Limb (tissue), 2 donors: Measurements from ENCODE around the gene RNF121.
A peak's percentile ranks its signal among the peaks of the same experiment; 100 is the strongest.

Experiments
- DNase-seq, 2 donors: peaks; one replicate each; pipeline ENCODE4 v3.0.0-alpha.2; 2016; ENCODE audit errors: extremely low spot score in 2 of 2

Gene RNF121

DNA sequence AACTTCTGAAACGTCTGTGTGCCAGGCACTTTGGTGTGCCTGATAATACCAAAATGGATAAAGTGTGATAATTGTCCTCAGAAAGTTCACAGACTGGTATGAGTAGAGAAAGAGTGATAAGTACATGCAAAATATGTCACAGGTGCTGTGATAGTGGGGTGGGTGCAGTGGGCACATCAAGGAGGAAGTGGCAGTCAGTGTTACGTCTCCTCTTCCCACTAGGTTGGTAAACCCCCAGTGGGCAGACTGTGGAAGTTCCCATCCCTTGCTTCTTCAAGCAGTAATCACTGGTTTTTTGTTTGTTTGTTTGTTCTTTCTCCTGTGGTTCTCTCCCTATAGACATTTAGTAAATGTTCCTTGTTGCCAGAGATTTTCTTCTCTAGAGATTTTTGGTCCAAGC lies 5.4 kb downstream of the RNF121 start:
- no peak for DNase-seq

DNA sequence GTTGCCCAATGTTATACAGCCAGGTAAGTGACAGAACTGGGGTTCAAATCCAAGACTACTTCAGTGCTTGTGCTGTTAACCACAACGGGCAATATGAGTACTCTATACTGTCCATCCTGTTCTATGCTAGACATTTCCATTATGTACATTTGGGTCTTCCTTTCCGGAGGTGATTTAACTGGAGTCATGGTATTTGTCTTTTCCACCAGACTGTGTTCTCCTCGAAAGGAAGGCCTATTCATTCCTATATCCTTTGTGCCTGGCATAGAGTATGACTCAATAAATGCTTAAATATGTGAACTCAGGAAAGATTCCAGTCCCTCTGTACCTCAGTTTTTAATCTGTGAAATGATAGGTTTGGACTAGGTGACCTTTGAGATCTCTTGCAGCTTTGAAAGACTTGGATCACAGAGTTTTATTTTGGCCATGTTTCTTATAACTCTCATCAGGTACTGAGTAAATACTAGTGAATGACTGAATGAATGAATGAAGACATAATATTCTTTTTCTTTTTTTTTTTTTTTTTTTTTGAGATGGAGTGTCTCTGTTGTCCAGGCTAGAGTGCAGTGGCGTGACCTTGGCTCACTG lies 6.6 kb downstream of the RNF121 start:
- no peak for DNase-seq

DNA sequence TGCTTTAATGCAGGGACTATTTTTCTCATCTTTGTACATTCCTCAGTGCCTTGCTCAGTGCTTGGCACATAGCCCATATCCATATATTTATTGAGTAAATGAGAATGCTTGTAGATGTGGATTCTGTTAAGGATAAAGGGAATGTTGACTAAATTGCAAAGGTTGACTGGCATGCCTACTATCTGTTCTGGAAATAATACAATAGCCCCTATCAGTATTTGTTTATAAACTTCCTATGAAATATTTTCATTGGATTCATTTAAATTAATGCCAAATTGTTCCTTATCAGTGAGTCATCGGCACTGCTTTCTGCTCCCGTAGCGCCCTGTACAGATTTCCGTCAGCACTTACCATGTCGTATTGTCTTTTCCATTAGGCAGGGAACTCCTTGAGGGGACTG lies 8.0 kb downstream of the RNF121 start:
- no peak for DNase-seq

- DNase-seq: no peak
These were observed 9.0 kb downstream of the RNF121 start for GRCh38 chr11:71937826-71938225.

- no peak for DNase-seq
These were observed 11.8 kb downstream of the RNF121 start for GRCh38 chr11:71940561-71941219.

DNA sequence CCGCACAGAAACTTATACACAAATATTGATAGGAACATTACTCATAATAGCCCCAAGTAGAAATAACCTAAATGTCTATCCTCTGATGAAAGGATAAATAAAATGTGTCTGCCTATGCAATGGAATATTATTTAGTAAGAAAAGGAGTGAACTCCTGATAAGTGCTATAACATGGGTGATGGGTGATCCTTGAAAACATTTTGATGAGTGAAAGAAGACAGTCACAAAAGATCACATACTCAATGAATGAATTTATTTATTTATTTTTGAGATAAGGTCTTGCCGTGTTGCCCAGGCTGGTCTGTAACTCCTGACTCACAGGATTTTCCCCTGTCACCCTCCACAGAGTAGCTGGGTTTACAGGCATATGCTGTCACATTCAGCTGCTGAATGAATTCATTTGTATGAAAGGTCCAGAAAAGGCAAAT lies 17.3 kb downstream of the RNF121 start:
- no peak for DNase-seq

- no peak for DNase-seq
These were observed 18.7 kb downstream of the RNF121 start for GRCh38 chr11:71947498-71947897.

GRCh38 chr11:71948314-71949027 lies 19.6 kb downstream of the RNF121 start:
- no peak for DNase-seq

- DNase-seq: no peak
These were observed 20.2 kb downstream of the RNF121 start for GRCh38 chr11:71949034-71949433.

DNA sequence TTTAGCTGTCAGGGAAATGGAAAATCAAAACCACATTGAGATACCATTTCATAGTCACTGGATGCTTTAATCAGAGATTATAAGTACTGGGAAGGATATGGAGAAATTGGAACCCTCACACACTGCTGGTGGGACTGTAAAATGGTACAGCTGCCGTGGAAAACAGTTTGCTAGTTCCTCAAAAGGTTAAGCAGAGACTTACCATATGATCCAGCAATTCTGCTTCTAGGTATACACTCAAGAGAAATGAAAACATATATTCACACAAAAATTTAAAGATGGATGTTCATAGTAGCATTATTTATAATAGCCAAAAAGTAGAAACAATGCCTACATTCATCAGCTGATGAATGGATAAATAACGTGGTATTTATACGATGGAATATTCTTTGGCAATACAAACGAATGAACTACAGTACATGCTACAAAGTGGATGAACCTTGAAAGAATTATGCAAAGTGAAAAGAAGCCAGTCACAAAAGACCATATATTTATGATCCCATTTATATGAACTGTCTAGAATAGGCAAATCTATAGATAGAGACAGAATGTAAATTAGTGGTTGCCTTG lies 23.0 kb downstream of the RNF121 start:
- no peak for DNase-seq

DNA sequence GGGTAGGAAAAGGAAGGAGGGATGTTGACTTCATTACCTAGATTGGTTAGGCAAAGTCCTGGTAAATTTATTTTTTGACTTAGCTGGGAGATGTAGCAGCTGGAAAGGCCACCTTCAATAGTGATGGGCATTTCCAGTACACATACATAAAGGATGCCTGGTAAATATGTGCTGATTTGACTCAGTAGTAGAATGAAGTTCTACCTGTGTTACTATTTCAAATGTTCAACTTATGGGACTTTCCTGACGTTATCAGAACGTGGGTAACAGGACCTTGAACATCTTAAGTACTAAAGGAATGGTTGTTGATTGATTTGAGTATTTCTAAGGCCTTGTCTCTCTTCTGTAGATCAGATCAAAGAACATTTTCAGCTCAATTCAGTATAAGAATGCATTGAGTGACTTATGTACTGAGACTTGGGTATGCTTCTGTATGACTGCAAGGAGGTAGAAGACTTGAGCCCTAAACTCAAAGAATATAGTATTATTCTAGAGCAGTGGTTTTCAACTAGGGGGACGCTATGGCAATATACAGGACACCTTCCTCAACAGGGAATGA lies 27.1 kb downstream of the RNF121 start:
- no peak for DNase-seq

- DNase-seq: no peak
These were observed 33.7 kb downstream of the RNF121 start for GRCh38 chr11:71962428-71963038.

DNA sequence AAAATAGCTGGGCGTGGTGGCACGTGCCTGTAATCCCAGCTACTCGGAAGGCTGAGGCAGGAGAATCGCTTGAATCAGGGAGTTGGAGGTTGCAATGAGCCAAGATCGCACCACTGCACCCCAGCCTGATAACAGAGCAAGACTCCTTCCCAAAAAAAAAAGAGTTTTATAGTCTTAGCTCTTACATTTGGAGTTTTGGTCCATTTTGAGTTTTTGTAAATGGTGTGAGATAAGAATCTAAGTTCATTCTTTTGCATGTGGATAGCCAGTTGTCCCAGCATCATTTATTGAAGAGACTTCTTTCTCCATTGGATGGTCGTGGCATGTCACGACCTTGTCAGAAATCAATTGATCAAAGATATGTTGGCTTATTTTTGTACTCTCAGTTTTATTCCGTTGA lies 34.6 kb downstream of the RNF121 start:
- no peak for DNase-seq

GRCh38 chr11:71964641-71965040 lies 35.8 kb downstream of the RNF121 start:
- DNase-seq: no peak

DNA sequence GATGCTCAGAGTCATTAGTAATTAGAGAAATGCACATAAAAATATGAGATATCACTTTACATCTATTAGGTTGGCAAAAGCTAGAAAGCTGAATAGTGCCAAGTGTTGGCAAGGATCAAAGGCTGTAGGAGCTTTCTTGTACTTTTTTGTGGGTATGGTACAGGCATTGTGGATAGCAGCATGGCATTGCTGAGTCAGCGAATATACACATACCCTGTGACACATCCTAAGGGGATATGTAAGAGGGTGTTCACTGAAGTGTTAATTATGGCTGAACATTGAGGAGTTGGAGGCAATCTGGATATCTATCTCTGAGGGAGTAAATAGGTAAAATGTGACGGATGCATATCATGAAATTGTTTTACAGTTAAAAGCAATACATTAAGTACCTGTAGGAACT lies 42.8 kb downstream of the RNF121 start:
- DNase-seq: no peak

- DNase-seq: no peak
These were observed 47.7 kb downstream of the RNF121 start for GRCh38 chr11:71976551-71976950.

GRCh38 chr11:71977090-71977489 lies 48.2 kb downstream of the RNF121 start:
- no peak for DNase-seq

DNA sequence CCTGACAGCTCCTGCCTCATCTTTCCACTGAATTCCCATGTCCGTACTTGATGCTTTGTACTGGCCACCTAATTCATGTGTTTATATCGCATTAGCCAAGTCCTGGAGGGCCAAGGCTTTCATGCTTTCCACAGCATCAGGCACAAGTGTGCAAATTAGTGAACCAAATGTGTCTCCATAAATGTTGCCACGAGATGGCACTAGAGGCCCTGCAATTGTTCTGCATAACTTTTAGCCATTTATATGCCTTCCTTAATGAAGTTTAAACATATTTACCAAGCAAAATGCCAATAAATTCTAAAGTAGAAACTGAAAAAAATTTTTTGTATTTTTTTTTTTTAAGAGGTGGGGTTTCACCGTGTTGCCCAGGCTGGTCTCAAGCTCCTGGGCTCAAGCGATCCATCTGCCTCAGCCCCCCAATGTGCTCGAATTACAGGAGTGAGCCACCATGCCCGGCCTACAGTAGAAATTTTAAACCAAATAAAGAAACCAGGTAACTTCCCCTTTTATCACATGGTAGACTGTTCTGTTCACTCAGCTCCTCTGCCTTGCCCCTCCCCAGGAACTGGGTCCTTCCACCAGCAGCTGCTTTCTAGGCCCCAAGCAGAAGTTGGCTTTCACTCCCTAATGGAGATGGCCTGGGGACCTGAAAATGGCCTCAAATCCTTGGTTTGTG lies 49.0 kb downstream of the RNF121 start:
- peak; percentile 27 to 53 for DNase-seq

- no peak for DNase-seq
These were observed 50.2 kb downstream of the RNF121 start for GRCh38 chr11:71979094-71979493.

GRCh38 chr11:71979602-71980001 lies 50.8 kb downstream of the RNF121 start:
- DNase-seq: no peak

DNA sequence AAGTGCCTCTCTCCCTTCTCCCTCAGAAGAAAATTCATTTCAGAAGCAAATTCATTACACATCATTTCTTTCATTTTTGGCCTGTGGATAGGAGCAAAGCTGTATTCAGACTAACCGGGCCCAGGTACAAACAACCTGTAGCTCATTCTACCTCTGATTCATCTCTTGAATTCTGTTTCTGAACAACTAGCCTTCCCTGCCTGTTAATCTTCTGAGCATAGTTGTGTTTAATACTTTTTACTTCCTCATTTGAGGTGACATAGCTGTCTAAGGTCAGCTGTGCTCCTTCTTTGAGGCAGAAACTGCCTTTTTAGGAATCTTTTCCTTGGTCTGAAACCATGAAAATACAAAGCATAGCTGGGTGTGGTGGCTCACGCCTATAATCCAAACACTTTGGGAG lies 57.3 kb downstream of the RNF121 start:
- no peak for DNase-seq
